Right lung (tissue), 5 donors: ENCODE data around the gene UQCC2. TPM values are rescaled to one million over a fixed set of nuclear protein-coding genes. Genes with fewer than 3 reads are reported as not detected.

Experiments used
- DNase-seq, 2 donors: peaks; one replicate each; pipeline ENCODE4 v3.0.0-alpha.2; 2013
- polyA plus RNA-seq, 5 donors: library from polyadenylated mRNA; unstranded; fragments of 120-200 nt; gene quantifications; one replicate each; pipeline versions ENCODE4 v1.2.1 to v1.2.3, GENCODE V29; 2013; ENCODE audit warnings: inconsistent platforms in 1 of 5, low replicate concordance in 1 of 5; ENCODE audit not compliant: insufficient read length in 5 of 5, insufficient read depth in 1 of 5

Gene UQCC2
- polyA plus RNA-seq, 5 donors = 51.2 to 96.8 (median 57.2) TPM

DNA sequence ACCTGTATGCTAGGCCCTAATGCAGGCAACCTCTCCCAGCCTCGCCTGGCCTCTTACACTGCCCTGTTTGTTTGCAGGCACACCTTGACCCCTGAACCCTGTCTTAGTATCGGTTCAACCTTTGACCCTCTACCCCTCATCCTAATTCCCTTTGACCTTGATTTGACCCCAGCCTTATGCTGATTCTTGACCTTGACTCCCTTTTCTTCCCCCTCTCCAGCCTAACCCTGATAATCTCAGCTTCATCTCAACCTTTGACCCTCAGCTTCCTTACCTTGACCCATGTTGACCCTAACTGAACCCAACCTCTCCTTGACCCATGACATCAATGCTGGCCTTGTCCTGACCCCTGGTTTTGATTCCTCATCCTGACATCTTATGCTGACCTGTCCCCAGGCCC lies 33.8 kb downstream of the UQCC2 start:
- no peak for DNase-seq

DNA sequence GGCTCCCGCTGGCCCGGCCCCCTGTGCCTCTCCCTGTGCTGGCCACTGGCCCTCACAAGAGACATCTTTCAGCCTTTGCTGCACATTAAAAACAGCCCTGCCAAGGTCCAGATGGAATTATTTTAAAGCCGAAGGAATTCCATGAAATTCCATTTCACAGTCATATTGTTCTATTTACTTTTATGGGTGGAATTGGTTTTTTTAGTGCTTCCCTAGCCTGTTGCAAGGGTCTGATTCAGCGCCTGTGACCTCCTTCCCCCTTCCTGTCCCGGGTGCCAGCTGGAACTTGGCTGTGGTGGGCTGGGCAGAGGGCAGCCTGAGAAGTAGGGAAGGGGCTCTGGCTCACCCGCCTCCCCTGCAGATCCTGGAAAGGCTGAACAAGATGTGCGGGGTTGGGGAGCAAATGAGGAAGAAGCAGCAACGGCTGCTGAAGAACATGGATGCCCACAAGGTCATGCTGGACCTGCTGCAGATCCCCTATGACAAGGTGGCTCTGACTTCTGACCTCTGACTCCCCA lies 34.3 kb downstream of the UQCC2 start:
- no peak for DNase-seq

DNA sequence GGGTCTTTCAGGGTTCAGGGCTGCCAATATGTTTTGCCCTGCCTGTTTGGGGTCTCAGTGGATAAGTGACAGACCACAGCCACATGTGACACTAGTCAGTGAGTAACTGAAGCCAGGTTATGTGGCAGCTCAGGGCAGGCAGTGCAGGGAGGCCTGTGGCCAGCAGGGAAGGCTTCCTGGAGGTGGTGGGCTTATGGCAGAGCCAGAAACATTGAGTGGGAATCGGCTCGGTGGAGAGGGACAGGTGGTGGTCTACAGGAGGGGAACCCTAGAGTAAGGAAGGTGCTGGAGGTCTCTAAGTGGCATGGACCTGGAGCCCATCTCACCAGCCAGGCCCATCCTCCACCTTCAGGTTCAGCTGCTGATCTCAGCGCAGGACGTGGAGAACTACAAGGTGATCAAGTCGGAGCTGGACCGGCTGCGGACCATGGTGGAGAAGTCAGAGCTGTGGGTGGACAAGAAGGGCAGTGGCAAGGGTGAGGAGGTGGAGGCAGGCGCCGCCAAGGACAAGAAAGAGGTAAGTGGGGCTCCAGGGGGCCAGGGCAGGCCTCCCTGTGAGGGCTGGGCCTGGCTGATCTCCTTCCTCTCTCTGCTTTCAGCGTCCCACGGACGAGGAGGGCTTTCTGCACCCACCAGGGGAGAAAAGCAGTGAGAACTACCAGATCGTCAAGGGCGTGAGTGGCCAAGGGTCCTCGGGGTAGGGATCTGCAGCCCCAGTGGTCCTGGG lies 34.9 kb downstream of the UQCC2 start:
- DNase-seq = no peak

DNA sequence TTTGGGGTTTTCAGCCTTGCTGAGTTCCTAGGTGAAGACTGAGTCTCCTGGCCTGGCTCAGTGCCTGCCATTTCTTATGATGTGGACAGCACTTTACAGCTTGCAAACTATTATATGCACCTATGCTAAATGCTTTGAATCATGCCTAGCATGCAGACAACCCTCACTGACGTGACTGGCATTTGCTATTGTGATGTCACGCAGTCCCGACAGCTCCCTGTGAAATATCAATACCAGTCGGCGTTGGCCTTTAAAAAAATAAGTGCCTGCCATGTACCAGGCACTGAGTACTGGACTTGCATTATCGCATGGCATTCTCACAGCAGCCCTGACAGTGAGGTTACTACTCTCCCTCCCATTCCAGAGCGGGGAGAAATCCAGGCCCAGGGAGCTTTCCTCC lies 35.5 kb downstream of the UQCC2 start:
- DNase-seq = no peak

DNA sequence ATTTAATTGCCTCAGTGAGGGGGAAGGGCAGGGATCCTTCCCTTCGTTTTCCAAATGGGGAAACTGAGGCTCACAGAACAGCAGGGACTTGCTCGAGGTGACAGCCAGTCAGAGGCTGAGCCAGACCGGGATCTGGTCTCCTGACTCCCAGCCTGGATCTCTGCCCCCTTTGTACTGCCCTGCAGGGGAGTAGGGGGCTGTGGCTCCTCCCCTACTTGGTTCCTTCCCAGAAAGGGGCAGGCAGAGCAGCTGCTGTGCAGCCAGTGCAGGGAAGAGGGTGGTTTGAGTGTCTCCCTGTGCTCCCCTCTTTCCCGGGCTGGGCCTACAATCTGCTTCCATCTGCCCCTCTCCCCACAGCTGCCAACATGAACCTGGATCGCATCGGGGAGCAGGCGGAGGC lies 37.6 kb downstream of the UQCC2 start:
- DNase-seq = no peak

DNA sequence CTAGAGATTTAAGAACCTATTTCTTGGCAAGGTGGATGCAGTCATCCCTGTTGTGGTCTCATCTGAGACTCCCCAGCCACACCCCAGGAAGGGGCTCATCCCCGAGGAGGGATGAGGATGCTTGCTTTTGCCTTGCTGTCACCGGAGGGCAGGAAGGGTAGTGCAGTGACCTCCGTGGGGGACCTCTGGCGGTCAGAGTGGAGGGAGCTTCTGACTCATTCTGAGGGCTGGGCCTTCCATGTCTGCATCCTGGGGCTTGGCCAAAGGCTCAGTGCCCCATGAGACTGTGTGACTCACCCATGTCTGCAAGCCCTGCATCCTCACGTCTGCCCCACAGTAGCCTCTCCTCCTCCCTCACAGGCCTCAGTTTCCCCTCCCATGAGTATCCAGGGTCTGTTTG lies 38.7 kb downstream of the UQCC2 start:
- no peak for DNase-seq

DNA sequence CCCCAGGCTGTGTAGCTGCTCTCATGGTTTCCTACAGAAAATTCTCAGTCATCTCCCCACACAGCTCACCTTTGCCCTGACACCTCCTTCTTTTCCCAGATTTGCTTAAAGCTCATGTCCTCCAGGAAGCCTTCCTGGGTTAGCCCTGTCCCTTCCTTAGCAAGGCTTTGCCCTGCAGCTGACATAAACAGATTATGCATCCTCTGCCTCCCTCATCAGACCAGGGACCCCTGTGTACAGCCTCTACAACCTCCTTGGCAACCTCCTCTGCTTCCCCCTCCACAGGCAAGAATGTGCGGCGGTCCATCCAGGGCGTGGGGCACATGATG lies 39.8 kb downstream of the UQCC2 start:
- no peak for DNase-seq

DNA sequence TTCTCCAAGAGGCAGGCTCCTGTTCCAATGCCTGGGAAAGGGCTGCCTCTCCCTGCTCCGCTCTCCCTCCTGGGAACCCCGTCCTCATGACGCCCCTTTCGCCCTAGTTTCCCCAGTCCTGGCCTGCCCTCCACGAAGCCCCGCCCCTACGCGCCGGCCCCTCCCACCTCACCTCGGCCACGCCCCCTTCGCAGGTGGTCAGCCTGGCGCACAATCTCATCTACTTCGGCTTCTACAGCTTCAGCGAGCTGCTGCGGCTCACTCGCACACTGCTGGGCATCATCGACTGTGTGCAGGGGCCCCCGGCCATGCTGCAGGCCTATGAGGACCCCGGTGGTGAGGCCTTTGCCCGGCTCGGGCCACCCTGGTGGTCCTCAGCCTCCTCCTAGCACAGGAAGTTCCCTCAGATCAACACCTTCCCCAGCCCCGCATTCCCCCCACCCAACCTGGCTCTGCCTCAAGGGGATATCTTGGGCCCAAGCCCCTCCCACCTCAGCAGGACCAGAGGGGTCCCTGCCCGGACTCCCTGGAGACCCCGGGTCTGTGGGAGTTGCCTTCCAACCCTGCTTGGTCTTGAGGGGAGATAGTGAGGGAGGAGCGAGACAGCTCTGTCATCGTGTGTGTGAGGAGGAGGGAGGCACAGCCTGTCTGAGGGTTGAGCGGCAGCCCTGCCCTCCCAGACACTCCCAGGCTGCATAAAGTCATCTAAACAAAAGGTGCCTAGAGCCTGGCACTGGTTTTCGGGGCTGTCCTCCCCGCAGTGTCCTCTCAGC lies 40.3 kb downstream of the UQCC2 start:
- DNase-seq = no peak

DNA sequence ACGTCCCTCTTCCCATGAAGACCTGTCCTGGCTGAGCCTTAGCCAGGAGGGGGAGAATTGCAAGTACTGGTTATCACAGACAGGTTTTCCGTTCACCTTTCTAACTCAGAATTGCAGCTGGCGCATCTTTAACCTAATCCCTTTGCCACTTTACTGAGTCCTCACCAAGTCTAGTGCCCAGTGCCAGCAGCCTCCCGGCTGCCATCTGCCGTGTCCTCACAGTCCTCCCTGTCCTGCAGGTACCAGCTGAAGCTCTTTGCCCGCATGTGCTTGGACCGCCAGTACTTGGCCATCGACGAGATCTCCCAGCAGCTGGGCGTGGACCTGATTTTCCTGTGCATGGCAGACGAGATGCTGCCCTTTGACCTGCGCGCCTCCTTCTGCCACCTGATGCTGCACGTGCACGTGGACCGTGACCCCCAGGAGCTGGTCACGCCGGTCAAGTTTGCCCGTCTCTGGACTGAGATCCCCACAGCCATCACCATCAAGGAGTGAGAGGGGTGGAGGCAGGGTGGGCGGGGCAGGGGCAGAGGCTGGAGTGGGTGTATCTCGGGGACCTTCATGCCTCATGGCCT lies 41.3 kb downstream of the UQCC2 start:
- DNase-seq = no peak

DNA sequence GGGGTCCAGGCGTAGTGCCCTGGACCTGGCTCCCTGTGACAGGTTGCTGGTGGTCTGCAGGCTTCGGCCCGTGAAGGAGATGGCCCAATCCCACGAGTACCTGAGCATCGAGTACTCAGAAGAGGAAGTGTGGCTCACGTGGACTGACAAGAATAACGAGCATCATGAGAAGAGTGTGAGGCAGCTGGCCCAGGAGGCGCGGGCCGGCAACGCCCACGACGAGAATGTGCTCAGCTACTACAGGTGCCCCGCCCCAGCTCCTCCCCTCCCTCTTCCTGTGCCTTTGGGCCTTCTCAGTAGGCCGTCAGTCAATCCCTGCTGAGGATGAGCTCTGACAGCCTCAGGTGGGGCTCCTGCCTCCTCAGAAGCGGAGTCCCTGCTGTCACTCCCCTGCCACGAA lies 42.6 kb downstream of the UQCC2 start:
- no peak for DNase-seq

DNA sequence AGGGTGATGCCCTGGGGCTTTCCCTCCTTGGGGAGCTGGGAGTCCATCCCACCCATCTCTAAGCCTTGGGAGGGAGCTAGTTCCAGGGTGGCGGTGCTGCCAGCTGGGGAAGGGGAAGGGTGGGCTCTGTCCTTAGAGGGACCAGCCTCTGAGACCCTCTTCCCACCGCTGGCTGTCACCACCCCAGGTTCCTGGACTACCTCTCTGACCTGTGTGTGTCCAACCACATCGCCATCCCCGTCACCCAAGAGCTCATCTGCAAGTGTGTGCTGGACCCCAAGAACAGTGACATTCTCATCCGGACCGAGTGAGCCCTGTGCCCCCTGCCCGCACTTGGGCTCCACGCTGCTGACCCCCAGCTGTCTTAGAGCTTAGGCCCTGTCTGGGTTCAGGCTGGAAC lies 43.2 kb downstream of the UQCC2 start:
- no peak for DNase-seq

DNA sequence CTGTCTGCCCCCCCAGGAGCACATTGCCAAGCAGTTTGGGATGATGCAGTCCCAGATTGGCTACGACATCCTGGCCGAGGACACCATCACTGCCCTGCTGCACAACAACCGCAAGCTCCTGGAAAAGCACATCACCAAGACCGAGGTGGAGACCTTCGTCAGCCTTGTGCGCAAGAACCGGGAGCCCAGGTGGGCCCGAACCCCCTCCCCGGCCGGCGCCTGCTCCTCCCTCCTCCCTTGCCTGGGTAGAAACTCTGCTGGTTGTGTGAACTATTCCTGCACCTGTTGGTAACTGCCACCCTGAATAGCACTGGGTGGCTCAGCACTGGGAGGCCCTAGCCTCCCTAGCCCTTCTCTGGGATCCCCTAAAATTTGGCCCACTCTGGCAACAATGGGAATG lies 43.7 kb downstream of the UQCC2 start:
- DNase-seq = no peak

DNA sequence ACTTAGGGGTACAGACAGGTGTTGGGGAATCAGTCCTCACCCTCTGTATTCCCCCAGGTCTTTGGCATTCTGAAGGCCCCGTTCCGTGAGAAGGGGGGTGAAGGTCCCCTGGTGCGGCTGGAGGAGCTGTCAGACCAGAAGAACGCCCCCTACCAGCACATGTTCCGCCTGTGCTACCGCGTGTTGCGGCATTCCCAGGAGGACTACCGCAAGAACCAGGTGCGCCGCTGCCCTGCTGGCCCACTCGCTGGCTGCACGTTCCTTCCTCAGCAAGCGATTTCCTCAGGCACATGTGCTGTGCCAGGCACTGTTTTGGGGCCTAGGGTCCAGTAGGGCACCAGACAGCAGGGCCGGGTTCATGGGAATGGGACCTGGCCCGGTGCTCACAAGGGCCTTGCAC lies 44.4 kb downstream of the UQCC2 start:
- DNase-seq = no peak

DNA sequence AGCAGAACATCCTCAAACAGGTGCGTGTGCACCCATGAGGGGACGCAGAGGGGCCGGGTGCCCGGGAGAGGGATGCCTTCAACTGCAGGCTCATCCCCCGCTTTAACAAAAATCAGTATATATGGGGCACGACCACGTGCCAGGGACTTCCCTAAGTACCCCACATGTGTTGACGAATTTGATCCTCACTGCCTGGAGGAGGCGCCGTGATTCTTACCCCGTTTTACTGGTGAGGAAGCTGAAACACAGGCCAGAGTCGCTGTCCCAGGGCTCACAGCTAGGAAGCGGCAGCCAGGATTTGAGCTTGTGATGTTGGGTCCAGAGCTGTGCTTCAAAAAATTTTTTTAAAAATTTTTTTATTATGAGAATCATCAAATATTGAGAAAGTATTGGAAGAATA lies 45.5 kb downstream of the UQCC2 start:
- DNase-seq = no peak

DNA sequence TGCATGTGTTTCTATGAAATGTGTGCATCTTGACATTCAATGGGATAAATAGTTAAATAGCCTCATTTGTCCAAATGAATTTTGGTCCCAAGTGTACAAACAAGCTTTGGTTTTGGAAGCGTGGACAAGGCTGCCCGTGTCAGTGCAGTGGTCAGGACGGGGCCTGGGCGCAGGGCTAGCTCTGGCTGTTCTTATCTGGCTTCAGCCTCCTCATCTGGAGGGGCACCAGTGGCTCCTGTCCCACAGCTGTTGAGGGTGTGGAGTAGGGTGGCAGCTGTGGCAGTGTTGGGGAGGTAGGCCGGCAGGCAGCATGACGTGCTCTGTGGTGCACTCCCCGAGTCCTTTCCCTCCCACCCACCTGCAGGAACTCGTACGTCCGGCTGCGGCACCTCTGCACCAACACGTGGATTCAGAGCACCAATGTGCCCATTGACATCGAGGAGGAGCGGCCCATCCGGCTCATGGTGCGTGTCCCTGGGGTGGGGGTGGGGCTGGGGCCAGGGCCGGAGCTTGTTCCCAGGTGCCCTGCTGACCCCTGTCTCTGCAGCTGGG lies 46.9 kb downstream of the UQCC2 start:
- no peak for DNase-seq

DNA sequence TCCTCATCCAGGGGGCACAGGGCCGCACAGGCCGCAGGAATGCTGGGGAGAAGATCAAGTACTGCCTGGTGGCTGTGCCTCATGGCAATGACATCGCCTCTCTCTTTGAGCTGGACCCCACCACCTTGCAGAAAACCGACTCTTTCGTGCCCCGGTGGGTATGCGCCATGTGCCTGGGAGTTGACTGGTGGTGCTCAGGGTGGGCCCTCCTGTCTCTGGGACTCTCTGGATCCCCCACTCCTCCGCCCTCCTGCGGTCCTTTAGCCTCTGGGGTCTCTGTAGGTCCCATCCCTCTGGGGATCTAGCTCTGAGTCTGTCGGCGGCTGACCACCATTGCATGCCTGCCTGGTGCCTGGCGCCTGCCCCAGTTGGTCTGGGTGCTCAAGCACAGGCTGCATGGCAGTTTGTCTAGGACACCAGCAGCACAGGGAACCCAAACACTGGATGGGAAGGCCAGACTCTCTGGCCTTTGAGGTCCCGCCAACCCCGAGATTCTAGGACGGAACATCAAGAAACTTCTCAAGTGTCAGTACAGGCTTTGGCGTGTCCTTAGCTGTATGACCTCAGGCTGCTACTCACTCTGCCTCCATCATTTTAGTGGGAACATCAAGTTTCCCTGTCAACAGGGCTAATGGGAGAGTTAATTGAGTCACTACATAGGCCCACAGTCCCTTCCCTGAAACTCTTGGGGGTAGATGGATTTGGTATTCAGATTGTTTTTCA lies 47.6 kb downstream of the UQCC2 start:
- DNase-seq = no peak

DNA sequence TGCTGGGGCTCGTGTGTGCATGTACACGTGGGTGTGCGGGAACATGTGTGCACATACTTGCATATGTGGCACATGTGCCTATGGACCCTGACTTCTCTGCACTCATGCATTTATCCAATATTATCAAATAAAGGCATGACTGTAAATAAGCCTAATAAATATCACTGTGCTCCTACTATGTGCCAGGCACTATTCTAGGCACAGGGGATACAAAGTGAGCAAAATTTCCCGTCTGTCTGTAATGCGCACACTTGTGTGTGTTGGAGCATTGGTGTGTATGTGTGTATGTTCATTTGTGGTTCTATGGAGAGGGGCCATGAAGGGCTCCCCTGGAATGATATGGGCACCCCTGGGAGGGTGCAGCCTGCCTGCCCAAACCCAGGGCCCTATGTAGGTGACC lies 48.5 kb downstream of the UQCC2 start:
- no peak for DNase-seq

DNA sequence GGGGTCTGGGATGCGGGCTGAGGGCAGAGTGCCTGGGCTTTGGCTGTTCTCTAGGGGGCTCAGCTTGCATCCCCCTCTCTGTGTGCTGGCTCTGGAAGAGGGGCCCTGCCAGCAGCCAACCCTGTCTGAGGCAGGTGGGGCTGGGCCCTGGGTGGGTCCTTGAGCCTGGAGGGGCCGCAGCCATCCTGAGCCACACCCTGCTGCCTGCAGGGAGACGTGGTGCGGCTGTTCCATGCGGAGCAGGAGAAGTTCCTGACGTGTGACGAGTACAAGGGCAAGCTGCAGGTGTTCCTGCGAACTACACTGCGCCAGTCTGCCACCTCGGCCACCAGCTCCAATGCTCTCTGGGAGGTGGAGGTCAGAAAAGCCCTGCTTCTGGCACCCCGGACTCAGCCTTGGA lies 49.2 kb downstream of the UQCC2 start:
- no peak for DNase-seq

DNA sequence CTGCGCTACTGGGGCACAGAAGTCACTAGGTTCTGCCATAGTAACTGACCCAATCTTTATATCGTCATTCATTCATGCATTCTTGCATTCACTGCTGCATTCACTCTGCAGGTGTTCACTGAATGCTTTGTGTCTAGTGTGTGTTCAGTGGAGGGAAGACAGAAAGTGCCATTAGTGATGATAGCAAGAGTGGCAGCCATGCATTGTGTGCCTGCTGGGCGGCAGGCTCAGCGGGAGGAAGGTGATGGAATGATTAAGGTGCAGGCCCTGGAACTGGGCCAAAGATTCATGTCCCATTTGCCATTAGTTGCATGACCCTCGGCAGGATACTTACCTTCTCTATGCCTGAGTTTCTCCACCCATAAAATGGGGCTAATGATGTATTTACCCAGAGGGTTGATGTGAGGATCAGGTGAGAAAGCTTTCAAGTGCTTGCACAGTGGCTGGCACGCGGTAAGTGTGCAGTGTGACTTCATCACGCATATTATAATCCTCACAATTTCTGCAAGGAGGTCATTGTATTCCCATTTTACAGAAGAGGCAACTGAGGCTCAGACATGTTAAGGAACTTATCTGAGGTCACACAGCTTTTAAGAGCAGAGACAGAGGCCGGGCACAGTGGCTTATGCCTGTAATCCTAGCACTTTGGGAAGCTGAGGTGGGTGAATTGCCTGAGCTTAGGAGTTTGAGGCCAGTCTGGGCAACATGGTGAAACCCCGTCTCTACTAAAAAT lies 50.2 kb downstream of the UQCC2 start:
- no peak for DNase-seq

DNA sequence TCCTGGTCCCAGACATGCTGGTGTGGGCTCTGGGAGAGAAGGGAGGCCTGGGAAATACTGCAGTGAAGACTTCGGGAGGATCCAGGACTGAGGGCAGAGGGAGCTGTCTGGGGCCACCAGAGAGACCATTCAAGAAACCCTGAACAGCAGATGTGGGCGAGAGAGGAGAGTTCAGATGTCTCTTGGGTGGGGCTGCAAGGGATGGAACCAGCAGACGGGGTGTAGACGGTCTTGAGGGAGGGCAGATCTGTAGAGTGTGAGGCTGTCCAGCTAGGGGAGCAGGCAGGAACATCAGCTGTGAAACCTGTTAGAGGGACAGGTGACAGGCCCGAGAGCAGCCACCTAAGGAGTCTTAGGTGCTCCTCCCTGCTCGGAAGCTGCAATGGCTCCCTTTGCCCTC lies 51.5 kb downstream of the UQCC2 start:
- DNase-seq = no peak

DNA sequence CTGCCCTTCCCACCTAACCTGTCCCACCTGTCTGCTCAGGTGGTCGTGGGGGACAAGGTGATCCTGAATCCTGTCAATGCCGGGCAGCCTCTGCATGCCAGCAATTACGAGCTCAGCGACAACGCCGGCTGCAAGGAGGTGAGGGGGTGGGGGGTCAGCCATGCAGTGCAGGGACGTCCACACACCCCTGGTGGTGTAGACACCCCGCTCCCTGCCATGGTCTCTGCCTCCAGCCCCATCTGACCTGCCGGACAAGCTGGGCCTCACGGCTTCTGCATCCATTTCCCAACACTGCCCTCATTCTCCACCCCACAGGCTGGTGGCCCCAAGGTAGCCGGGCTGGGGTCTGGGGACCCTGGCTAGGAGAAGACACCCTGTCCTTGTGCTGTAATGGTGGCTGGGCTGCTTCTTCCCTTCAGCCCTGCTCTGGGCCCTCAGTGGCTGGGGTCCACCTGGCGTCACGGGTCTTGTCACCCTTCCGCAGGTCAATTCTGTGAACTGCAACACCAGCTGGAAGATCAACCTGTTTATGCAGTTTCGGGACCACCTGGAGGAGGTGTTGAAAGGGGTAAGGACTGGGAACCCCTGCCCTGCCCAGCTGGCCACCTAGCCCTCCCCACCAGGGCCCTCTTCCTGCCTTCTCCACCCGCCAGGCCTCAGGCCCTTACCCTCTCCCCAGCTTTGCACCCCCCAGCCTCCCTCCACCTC lies 52.4 kb downstream of the UQCC2 start:
- DNase-seq = no peak
